ENCODE results near the gene EPHA8.

The EPHA8 gene

GRCh38 chr1:22625262-22625925, 62.1 kb downstream of the EPHA8 start:
- peak; percentile 23 for DNase-seq

- DNase-seq, result no peak
Measured at GRCh38 chr1:22626237-22627157, 63.2 kb downstream of the EPHA8 start.

GRCh38 chr1:22627331-22627730, 64.0 kb downstream of the EPHA8 start:
- no peak for DNase-seq

- DNase-seq, result no peak
Measured at GRCh38 chr1:22628698-22629444, 65.6 kb downstream of the EPHA8 start.

DNA sequence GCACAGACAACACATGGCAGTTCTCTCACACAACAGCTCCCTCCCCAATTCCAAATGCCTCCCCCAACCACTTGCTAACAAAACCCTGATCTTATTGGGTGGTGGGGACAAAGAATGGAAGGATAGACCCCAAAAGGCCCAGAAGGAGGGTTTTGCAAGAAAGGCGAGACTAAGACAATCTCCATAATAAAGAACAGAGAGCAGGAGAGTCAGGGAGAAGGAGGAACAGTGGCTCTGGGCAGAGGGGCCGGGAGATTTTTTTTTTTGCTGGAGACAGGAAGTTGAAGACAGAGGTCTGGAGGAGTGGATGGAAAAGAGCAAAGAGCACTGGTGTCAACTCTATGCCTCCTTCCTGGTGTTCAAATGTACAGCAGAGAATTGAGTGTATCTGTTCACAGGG, 66.6 kb downstream of the EPHA8 start:
- no peak for DNase-seq

DNA sequence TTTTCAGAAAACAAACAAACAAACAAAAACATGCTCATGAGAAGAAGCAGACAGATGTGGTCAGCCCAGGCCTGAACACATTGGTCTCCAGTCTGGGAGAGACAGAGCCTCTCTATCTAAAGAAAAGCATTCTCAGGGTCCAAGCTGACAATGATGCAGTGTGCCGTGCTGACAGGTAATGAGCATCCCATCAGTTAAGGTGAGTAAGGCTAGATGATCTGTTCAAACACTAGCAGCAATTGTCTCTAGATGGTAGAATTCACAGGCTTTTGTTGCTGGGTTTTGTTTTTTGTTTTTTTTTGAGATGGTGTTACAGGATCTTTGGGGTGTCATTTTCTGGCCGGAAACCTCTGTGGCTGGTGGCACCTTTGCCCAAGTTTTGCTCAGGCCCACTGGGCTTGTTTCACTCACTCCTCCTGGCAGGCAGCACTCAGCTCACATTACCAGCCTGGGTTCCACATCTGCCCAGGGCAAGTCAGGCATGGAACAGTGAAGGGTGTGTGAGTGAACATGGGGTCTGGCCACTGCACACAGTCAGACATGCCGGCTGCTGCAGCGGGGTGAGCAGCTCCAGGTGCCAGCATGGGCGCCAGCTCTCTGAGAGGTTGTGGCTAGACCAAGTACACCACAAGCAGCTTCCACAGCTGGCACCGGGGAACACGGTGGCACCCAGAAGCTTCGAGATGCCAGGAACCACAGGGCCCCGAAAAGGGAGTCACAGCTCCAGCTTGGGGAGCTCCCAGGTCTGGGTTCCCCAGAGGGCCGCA, 70.6 kb downstream of the EPHA8 start:
- no peak for DNase-seq

DNA sequence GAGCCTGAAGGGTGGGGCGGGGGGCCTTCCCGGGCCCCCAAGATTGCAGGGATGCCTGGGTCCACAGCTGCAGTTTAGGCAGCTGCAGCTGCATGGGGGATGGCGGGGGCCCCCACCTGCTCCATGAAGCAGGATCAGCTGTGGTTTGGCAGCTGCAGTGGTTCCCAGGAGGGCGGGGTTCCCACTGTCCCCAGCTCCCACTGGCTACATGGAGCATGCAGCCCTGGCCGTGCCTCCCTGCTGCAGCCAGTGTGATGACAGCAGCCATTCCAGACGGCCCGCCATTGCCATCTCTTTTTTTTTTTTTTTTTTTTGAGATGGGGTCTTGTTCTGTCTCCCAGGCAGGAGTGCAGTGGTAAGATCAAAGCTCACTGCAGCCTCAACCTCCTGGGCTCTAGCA, 72.1 kb downstream of the EPHA8 start:
- DNase-seq, result no peak

- DNase-seq, result no peak
Measured at GRCh38 chr1:22636353-22636752, 73.1 kb downstream of the EPHA8 start, which contains the start of gene C1QA. TSS of gene C1QA (plus strand) at chr1:22636628. CDS start at chr1:22637617, 989 bp downstream.

GRCh38 chr1:22636927-22637326, 73.6 kb downstream of the EPHA8 start:
- no peak for DNase-seq

DNA sequence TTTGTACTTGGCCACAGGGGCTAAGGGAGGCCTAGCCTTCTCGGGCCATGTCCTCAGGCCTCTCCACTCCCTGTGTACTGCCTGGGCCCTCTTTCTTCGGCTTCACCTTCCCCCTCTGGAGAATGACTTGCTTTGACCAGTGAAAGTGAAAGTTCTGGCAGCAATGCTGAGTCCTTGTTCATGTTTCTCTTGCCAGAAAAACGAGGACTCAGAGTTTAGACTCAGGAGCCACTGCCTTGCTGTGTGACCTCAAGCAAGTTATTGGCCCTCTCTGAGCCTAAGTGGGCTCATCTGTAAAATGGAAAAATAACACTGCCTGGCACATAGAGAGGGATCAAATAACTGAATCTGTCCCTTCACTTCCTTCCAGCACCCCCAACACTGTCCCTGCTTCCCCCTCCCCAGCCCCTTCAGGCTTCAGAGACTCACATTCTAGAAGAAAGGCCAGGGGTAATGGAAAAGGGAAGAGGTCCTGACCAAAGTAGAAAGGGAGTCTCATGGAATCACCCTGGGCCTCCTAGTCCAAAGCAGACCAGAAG, 74.7 kb downstream of the EPHA8 start:
- DNase-seq, result no peak

DNA sequence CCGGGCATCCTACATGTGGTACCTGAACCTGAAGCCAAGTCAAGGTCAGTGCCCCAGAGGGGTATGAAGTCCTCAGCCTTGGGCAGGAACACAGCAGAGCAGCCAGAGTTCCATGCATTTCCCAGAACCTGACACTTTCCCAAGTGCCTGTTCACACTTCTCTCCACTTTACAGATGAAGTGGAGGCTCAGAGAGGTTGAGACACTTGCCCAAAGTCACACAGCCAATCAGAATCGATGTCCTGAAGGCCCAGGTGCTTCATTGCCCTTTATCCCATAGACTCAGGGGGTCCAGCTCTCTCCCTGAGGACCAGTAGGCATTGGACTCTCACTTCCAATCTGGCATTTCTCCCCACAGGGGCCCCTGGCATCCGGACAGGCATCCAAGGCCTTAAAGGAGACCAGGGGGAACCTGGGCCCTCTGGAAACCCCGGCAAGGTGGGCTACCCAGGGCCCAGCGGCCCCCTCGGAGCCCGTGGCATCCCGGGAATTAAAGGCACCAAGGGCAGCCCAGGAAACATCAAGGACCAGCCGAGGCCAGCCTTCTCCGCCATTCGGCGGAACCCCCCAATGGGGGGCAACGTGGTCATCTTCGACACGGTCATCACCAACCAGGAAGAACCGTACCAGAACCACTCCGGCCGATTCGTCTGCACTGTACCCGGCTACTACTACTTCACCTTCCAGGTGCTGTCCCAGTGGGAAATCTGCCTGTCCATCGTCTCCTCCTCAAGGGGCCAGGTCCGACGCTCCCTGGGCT, 75.4 kb downstream of the EPHA8 start:
- no peak for DNase-seq

GRCh38 chr1:22639286-22639685, 76.0 kb downstream of the EPHA8 start:
- peak; percentile 44 for DNase-seq

DNA sequence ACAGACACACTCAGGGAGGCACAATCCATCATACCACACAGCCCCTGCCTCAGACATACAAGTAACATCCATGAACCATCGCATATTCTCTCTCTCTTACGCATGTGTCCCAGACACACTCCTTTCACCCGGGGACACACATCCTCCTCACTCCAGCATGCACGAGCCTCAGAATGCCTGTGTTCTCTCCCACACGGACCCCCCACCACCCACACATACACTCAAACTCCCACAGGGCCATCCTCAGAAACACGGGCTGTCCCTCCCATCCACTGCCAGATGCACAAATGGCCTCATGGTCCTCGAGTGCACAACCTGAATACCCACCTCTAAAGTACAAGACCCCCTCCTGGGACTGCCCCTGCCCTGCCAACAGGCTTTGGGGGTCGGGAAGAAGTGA, 78.0 kb downstream of the EPHA8 start:
- no peak for DNase-seq

- peak; percentile 75 for DNase-seq
Measured at GRCh38 chr1:22641906-22642636, 78.8 kb downstream of the EPHA8 start.

- no peak for DNase-seq
Measured at GRCh38 chr1:22643381-22643780, 80.1 kb downstream of the EPHA8 start, which contains the start of gene C1QC. TSS of gene C1QC (plus strand) at chr1:22643633. CDS start at chr1:22644024, 391 bp downstream.

DNA sequence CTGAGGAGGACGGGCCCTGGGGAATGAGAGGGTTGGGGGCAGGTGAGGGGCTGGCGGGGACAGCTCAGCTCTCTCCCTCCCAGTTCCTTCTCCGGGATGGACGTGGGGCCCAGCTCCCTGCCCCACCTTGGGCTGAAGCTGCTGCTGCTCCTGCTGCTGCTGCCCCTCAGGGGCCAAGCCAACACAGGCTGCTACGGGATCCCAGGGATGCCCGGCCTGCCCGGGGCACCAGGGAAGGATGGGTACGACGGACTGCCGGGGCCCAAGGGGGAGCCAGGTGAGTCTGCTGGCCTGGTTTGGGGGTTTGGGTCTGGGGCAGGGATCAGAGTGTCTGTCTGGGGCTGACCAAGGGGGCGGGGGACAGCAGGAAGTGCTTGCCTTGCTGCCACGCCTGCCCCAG, 80.6 kb downstream of the EPHA8 start:
- DNase-seq, result no peak

GRCh38 chr1:22645931-22646330, 82.6 kb downstream of the EPHA8 start:
- no peak for DNase-seq

- no peak for DNase-seq
Measured at GRCh38 chr1:22646384-22646783, 83.1 kb downstream of the EPHA8 start.

GRCh38 chr1:22650089-22650693, 86.9 kb downstream of the EPHA8 start:
- DNase-seq, result no peak
